Measurements from ENCODE around the gene ELK4. TPM values are rescaled to one million over a fixed set of nuclear protein-coding genes. Genes with fewer than 3 reads are reported as not detected.

ELK4 gene
- total RNA-seq, 1 experiment from 2014 or later = 31.2 TPM

GRCh38 chr1:205666372-205667166 lies 34.8 kb upstream of the ELK4 start:
- peak overlapping the region; percentile 39; the same call in 1 of the 2 replicates for H3K14ac ChIP-seq (ENCODE audit: insufficient read depth, low read length)
- H2AFZ ChIP-seq (ENCODE audit: low read length) = no peak overlapping the region
- H3K27me3 Mint-ChIP-seq (ENCODE audit: low read depth) = no peaks in the 10 kb centered on the region
- no peak overlapping the region for H3K56ac ChIP-seq (ENCODE audit: insufficient read length, low read depth, low read length)
- no CpG with 5 or more reads among the region's 6 CpGs for WGBS (ENCODE audit: extremely low coverage, insufficient read length, low lambda C conversion rate)
- no peak overlapping the region for H4K8ac ChIP-seq (replicated peaks; ENCODE audit: insufficient read length, low read depth, low read length)
- H2BK5ac ChIP-seq (ENCODE audit: insufficient read length, low read length) = no peak overlapping the region
- peaks cover 2% of the 10 kb centered on the region; the same call in 1 of the 2 replicates for H3K79me2 ChIP-seq (ENCODE audit: insufficient read depth, low read length)
- H2BK15ac ChIP-seq (ENCODE audit: low read depth, low read length) = no peak overlapping the region
- H3K18ac ChIP-seq (ENCODE audit: insufficient read length, low read depth, low read length) = no peak overlapping the region
- no peak overlapping the region for H3T11ph ChIP-seq (ENCODE audit: low read length)
- H3K4me3 Mint-ChIP-seq = no peak overlapping the region; a peak in 1 of 5 replicates
- H3K4me2 ChIP-seq (ENCODE audit: insufficient read depth, insufficient read length, low read length) = no peak overlapping the region
- no peak overlapping the region for H4K5ac ChIP-seq (ENCODE audit: insufficient read length, low read depth, low read length)
- H3K9me3 ChIP-seq (ENCODE audit: control insufficient read depth, low read depth, low read length) = no peaks in the 10 kb centered on the region
- no peaks in the 10 kb centered on the region for H3K79me1 ChIP-seq (ENCODE audit: insufficient read depth, low read depth, low read length, poor library complexity, severe bottlenecking)
- peak overlapping the region in 2 of 3 experiments; percentile 59 to 86; a peak in 2 of 7 replicates for H3K27ac Mint-ChIP-seq
- no peak overlapping the region for H2AK5ac ChIP-seq (ENCODE audit: insufficient read length, low read length)
- H2BK12ac ChIP-seq (ENCODE audit: insufficient read length, low read depth, low read length) = no peak overlapping the region
- H3K9me3 Mint-ChIP-seq = no peaks in the 10 kb centered on the region
- no peak overlapping the region for H3K27ac ChIP-seq (ENCODE audit: insufficient read length, low read depth, low read length)
- H3K4ac ChIP-seq (ENCODE audit: low read depth, low read length) = no peak overlapping the region
- H3K4me1 ChIP-seq (ENCODE audit: insufficient read depth, low read length) = peaks cover 12% of the 10 kb centered on the region; the same call in 1 of the 2 replicates
- H3K4me1 Mint-ChIP-seq = peaks cover 61 to 72% of the 10 kb centered on the region in 2 experiments
- H4K20me1 ChIP-seq (ENCODE audit: control insufficient read depth, insufficient read depth, insufficient read length) = no peaks in the 10 kb centered on the region
- no peak overlapping the region for H2BK20ac ChIP-seq (ENCODE audit: low read depth, low read length, poor library complexity, severe bottlenecking)
- H2BK120ac ChIP-seq (ENCODE audit: low read depth, low read length, poor library complexity, severe bottlenecking) = no peak overlapping the region
- no peaks in the 10 kb centered on the region for H3K23me2 ChIP-seq (ENCODE audit: insufficient read length, low read depth, low read length, poor library complexity, severe bottlenecking)
- no peaks in the 10 kb centered on the region for H3K27me3 ChIP-seq (ENCODE audit: insufficient read depth, low read length)
- no peak overlapping the region for H4K91ac ChIP-seq (ENCODE audit: insufficient read length, low read depth, low read length)
- H3K23ac ChIP-seq (ENCODE audit: insufficient read length, low read depth, low read length) = no peak overlapping the region
- TF ChIP-seq CTCF (conservative IDR thresholded peaks at IDR 0.05) = no peak
- peaks cover 4 to 23% (median 19%) of the 10 kb centered on the region in 3 experiments; a peak in 5 of 7 replicates for H3K36me3 Mint-ChIP-seq (ENCODE audit: insufficient read depth in 1 of 3, low read depth in 3 of 3)
- no peak for DNase-seq
- no peak overlapping the region for H3K9ac ChIP-seq (ENCODE audit: extremely low read depth, insufficient read length, low read length)
